ENCODE data around the gene PIGQ.

GRCh38 chr16:622920-623280 lies 53.1 kb downstream of the PIGQ start:
- TF ChIP-seq POLR2A (IDR thresholded peaks at IDR 0.05) (no peak), POLR2AphosphoS5 (IDR thresholded peaks at IDR 0.05) (no peak)
- TF ChIP-seq, protein P1, sequence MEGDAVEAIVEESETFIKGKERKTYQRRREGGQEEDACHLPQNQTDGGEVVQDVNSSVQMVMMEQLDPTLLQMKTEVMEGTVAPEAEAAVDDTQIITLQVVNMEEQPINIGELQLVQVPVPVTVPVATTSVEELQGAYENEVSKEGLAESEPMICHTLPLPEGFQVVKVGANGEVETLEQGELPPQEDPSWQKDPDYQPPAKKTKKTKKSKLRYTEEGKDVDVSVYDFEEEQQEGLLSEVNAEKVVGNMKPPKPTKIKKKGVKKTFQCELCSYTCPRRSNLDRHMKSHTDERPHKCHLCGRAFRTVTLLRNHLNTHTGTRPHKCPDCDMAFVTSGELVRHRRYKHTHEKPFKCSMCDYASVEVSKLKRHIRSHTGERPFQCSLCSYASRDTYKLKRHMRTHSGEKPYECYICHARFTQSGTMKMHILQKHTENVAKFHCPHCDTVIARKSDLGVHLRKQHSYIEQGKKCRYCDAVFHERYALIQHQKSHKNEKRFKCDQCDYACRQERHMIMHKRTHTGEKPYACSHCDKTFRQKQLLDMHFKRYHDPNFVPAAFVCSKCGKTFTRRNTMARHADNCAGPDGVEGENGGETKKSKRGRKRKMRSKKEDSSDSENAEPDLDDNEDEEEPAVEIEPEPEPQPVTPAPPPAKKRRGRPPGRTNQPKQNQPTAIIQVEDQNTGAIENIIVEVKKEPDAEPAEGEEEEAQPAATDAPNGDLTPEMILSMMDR (IDR thresholded peaks at IDR 0.05) = no peak
